SHP77 treated with DMSO at 0.1 percent for 48 hours (cell line): Measurements from ENCODE around the gene ZNF335.

Experiments
- DNase-seq: peaks from one replicate; lab custom pipeline; 2025; lab: John Stamatoyannopoulos, UW

ZNF335 gene, protein sequence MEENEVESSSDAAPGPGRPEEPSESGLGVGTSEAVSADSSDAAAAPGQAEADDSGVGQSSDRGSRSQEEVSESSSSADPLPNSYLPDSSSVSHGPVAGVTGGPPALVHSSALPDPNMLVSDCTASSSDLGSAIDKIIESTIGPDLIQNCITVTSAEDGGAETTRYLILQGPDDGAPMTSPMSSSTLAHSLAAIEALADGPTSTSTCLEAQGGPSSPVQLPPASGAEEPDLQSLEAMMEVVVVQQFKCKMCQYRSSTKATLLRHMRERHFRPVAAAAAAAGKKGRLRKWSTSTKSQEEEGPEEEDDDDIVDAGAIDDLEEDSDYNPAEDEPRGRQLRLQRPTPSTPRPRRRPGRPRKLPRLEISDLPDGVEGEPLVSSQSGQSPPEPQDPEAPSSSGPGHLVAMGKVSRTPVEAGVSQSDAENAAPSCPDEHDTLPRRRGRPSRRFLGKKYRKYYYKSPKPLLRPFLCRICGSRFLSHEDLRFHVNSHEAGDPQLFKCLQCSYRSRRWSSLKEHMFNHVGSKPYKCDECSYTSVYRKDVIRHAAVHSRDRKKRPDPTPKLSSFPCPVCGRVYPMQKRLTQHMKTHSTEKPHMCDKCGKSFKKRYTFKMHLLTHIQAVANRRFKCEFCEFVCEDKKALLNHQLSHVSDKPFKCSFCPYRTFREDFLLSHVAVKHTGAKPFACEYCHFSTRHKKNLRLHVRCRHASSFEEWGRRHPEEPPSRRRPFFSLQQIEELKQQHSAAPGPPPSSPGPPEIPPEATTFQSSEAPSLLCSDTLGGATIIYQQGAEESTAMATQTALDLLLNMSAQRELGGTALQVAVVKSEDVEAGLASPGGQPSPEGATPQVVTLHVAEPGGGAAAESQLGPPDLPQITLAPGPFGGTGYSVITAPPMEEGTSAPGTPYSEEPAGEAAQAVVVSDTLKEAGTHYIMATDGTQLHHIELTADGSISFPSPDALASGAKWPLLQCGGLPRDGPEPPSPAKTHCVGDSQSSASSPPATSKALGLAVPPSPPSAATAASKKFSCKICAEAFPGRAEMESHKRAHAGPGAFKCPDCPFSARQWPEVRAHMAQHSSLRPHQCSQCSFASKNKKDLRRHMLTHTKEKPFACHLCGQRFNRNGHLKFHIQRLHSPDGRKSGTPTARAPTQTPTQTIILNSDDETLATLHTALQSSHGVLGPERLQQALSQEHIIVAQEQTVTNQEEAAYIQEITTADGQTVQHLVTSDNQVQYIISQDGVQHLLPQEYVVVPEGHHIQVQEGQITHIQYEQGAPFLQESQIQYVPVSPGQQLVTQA (N-terminal part only)

DNA sequence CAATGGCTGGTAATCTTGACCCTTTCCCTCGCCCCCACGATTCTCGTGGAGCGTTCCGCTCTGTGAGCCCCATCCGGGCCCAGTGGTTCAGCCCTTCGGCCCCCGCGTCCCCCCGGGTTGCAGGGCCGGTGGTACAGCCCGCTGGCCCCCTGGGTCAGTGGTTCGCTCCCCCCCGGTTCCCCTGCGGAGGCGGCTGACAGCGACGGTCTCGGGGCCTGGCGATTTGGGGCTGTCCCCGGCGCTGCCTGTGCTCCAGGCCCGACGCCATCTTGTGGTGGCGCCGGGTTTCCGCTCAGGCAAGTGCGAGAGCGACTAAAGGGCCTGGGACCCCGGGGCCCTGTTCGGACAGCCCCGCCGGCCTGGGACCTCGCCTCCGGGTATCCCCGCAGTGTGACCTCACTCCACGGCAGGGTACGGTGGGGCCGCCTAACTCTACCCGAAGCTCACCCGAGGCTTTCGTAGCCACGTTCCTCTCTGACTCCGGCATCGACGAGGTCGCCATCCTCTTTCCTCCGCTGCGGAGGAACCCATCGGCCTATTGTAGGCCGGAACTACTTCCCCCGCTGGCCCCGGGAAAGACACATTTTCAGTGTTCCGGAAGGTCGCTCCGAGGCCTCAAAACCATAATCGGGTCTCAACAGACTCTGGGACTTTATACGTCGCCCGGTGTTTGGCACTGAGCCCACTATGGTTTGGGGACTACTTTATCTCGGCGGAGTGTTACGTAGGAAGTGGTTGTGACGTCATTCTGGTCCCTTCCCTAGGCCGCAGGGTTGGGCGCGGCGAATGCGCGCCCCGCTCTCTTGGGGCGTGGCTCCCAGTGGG, at the start of gene ZNF335:
Gene ZNF335 (minus strand): TSS at position 529 of the 825 bp plus-strand sequence. CDS start 793 bp downstream, outside the sequence.
- DNase-seq: peak; percentile 81

DNA sequence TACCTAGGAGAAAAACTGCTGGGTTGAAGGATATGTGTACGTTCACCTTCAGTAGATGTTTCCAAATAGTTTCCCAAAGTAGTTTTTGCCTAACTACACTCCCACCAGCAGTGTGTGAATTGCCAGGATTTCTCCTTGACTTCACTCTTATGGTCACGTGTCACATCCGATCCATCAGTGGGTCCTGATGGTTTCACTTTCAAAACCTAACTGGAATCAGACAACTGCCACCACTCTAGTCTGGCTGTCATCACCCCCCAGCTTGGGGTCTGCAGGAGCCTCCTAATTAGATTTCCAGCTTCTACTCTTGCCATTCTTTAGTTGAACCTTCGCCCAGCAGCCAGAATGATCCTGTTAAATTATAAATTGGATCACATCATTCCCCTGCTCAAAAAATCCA, 48.6 kb upstream of the ZNF335 start:
- DNase-seq: no peak

GRCh38 chr20:46018611-46019010, 46.6 kb upstream of the ZNF335 start:
- DNase-seq: no peak

DNA sequence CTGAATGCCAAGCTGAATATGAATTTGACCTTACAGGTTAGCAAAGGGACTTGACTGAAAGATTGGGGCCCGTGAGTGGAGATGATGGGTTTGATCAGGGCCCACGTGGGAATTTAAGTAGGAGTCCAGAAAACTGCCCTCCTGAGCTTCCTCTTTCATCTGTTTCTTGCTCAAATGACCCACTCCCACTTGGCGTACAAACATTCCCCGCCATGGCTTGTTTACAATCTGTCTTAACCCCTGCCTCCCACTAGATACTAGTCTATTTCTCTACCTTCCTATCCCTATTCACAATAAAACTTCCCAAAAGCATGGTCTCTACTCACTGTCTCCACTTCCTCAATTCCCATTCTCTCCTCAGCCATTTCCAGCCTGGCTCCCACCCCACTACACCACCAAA, 46.1 kb upstream of the ZNF335 start:
- no peak for DNase-seq

- no peak for DNase-seq
Observed at GRCh38 chr20:46017272-46017671, 45.3 kb upstream of the ZNF335 start.

GRCh38 chr20:46014517-46015396, 42.8 kb upstream of the ZNF335 start:
- DNase-seq: no peak

DNA sequence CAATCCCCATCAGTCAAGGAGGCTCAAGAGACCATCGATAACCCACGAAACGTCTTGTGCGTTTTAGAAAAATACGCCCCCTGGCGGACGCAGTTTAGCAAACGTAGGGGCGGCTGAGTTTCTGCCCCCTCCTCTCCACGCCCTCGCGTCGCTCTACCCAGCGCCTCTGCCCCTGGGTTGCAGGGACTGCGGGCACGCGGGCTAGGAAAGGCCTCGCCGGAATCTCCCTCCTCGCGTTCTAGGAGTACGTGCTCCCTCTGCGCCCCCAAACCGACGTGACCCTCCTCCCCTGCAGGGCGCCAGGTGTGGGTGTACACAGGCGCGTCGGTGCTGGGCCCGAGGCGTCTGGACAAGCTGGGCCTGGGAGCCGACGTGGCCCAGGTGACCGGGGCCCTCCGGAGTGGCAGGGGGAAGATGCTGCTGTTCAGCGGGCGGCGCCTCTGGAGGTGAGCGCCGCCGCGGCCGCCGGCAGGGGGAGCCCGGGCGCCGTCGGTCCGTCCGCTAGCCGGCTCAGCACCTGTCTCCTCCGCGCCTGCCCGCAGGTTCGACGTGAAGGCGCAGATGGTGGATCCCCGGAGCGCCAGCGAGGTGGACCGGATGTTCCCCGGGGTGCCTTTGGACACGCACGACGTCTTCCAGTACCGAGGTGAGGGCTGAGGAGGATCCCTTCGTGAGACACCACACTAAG, 42.0 kb upstream of the ZNF335 start:
- peak; percentile 29 for DNase-seq

DNA sequence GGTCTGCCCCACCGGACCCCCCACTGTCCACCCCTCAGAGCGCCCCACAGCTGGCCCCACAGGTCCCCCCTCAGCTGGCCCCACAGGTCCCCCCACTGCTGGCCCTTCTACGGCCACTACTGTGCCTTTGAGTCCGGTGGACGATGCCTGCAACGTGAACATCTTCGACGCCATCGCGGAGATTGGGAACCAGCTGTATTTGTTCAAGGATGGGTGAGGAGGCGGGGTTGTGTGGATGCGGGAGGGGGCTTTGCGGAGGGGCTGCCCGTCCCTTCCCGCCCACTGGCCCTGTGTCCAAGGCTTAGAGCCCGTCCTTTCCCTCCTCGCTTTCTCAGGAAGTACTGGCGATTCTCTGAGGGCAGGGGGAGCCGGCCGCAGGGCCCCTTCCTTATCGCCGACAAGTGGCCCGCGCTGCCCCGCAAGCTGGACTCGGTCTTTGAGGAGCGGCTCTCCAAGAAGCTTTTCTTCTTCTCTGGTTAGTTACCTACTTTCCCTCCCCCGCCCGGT, 41.4 kb upstream of the ZNF335 start:
- DNase-seq: no peak

DNA sequence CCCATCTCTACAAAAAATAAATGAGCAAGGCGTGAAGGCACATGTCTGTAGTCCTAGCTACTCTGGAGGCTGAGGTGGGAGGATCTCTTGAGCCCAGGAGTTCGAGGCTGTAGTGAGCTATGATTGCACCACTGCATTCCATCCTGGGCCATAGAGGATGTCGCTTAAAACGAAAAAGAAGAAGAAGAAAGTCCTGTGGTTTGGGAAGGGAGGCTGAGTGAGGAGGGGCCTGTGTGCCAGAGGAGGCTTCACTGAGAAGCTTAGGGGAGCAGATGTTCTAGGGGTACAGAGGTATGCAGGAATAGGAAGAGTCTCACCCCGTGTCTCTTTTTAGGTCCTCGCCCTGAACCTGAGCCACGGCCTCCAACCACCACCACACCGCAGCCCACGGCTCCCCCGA, 40.9 kb upstream of the ZNF335 start:
- no peak for DNase-seq

DNA sequence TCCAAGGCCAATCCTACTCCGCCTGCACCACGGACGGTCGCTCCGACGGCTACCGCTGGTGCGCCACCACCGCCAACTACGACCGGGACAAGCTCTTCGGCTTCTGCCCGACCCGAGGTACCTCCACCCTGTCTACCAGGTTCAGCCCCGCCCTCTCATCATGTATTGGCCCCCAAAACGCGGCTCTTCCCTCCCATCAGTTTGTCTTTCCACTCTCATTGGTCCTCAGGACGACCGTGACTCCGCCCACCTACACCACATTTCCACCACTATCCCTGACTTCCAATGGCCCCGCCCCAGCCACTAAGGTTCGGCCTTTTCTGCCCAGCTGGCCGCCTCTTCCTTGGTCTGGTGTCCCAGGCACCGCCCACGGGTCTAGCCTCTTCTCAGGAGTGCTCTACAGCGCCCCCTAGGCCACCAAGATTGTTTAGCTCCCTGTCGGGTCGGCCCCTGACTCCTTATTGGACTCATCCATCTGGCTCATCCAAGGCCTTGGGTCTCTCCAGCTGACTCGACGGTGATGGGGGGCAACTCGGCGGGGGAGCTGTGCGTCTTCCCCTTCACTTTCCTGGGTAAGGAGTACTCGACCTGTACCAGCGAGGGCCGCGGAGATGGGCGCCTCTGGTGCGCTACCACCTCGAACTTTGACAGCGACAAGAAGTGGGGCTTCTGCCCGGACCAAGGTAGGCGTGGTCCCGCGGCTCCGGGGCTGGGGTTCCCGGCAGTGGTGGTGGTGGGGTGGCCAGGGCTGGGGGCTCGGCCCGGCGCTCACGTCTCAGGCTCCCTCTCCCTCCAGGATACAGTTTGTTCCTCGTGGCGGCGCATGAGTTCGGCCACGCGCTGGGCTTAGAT, 39.9 kb upstream of the ZNF335 start:
- no peak for DNase-seq

GRCh38 chr20:46010491-46011391, 38.7 kb upstream of the ZNF335 start:
- no peak for DNase-seq

GRCh38 chr20:46009816-46010215, 37.8 kb upstream of the ZNF335 start:
- no peak for DNase-seq

DNA sequence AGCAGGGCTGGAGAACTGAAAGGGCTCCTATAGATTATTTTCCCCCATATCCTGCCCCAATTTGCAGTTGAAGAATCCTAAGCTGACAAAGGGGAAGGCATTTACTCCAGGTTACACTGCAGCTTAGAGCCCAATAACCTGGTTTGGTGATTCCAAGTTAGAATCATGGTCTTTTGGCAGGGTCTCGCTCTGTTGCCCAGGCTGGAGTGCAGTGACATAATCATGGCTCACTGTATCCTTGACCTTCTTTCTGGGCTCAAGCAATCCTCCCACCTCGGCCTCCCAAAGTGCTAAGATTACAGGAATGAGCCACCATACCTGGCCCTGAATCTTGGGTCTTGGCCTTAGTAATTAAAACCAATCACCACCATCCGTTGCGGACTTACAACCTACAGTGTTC, 35.7 kb upstream of the ZNF335 start:
- DNase-seq: no peak

- DNase-seq: no peak
Observed at GRCh38 chr20:46006964-46007363, 35.0 kb upstream of the ZNF335 start.

DNA sequence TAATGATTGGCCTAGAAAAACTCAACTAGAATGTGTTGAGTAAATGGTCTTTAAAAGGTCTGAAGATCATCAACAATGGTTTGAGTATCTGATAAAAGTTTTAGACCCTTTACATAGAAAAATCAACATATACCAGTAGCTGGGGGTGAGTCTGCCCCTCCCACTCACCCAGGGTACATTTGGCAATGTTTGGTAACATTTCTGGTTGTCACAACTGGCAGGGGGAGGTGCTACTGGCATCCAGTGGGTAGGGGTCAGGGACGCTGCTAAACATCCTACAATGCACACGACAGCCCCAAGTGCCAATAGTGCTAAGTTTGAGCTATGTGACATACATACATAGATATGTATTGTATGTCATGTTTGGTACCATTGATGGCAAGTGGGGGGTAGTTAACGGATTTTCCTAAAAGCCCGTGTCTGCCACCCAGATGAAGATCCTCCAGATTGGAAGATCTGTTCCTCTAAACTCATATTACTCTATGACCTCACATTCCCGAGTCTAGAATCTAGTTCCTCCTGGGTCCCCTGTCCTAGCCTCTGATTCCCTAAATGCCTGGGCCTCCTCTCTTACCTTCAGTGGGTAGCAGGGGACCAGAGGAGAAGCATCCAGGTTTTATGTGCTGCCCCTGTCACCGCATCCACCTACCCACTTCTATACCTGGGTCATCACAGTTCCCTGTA, 34.2 kb upstream of the ZNF335 start:
- DNase-seq: no peak

DNA sequence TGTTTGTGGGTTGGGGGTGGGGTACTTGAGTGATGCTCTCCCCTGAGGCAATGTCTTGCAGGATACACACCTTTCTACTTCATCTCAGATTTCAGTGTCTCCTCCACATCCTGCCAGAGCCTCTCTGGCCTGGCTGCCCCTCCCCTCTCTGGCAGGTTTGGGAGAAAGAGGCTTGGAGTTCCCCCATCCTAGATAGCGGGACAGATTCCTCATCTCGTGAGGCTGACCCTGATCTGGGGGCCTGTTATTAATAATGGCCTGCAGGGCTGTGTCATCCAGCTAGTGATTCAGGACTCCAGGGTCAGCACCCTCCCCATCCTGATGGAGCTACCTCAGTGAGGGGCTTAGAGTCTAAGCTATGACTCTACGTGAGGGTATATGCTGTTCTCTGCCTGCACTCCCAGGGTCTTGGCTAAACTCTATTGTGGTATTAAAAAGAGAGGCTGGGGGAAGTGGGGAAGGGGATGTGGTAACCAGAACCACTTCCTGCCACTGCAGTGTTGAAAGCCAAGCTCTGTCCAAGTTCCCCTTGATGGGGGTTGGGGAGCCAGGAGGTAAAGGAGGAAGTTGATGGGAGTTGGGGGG, 33.0 kb upstream of the ZNF335 start:
- DNase-seq: no peak
